HG03565 (cell line): Measurements from ENCODE around the gene USHBP1.

Source experiments
- ATAC-seq: cut with Tn5 transposase; IDR thresholded peaks from one replicate; pipeline ENCODE4 v1.9.1; 2021; ENCODE audit warnings: mild to moderate bottlenecking, moderate library complexity; ENCODE audit not compliant: unreplicated experiment

USHBP1 gene, protein sequence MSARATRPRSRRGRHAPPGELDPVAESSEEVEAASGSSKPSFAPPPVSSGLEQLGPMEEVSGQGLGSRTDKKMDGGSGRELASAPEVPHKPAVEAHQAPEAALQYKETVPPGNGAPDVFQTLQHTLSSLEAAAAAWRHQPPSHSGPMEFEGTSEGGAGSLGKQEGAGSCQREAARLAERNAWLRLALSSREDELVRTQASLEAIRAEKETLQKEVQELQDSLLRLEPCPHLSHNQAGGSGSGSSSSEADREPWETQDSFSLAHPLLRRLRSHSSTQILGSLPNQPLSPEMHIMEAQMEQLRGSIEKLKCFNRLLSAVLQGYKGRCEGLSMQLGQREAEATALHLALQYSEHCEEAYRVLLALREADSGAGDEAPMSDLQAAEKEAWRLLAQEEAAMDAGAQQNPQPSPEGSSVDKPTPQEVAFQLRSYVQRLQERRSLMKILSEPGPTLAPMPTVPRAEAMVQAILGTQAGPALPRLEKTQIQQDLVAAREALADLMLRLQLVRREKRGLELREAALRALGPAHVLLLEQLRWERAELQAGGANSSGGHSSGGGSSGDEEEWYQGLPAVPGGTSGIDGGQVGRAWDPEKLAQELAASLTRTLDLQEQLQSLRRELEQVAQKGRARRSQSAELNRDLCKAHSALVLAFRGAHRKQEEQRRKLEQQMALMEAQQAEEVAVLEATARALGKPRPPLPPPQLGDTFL

DNA sequence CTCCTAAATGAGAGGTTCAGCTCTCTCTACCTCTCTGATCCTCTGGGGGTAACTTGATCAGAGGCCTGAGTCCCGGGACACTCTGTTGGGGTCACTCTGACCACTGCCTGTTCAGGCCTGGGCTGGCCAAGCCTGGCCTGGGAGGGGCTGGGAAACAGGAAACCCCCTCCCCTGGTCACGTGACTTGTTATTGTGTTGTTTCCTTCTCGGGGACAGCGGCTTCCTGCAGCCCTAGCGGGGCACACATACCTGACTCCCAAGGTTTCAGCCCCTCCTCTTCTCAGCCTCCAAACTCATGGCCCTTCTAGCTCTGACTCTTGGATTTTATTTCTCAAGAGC, at the start of gene USHBP1:
Gene USHBP1 (minus strand): TSS at position 105 of the 339 bp plus-strand sequence. CDS start 446 bp downstream, outside the sequence.
- no peak for ATAC-seq

DNA sequence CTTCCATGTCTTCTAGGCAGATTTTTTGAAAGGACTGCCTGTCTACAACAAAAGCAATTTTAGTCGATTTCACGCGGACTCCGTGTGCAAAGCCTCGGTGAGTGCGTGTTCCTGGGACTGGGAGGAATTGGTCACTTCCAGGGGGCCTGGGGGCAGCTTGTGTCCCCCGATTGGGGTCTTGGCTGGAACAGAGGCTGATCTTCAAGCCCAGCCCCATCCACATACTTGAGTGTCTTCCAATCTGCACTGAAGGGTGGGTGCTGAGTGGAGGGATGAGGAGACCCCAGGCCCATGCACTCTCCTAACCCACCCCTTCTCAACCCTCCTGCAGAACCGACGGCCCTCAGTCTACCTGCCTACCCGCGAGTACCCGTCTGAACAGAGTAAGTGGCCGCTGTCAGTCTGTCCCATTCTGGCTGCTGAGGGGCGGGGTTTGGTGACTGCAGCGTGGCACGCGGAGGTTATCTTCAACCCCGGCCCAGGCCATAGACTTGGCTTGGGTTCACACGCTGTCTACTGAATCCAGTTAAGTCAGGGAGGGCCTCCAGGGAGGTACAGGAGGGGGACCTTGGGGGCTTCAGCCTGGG, 49.6 kb upstream of the USHBP1 start:
- ATAC-seq, result no peak

DNA sequence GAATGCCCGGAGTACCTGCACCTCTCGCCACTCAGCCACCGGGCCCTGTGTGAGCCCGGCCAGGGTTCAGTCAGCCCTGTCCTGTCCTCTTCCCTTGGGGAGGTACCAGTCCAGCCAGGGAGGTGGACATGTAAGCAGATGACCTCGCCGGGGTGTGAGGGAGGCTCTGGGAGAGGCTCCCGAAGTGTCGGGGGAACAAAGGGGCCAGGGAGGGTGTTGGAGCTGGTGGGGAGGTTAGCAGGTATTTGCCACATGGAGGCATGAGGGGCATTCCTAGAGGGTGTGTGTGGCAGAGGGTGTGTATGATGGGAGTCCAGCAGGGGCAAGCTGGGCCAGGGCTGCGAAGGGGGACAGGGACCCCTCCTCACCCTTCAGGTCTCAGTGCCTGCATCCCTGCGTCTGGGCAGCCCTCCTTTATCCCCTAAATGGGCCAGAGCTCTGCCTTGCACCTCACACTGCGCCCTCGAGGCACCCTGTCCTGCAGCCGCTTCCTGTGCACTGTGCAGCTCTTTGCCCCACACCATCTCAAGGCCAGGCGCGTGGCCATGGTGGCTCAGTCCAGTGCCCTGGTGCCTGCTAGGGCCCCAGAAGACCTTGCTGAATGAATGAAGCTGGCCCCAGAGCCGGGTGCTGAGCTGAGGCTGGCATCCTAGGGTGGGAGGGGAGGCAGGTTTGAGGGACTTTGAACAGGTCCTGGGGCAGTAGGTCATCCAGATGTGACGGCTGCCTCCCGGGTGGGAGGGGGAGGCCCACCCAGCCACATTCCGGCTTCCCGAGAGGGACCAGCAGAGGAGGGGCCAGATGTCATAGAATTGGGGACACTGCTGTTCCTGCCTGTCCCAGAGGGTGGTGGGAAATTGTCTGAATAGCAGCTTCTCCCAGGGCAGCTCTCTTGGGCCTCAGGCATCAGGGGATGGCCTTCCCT, 47.9 kb upstream of the USHBP1 start:
- ATAC-seq, result no peak

DNA sequence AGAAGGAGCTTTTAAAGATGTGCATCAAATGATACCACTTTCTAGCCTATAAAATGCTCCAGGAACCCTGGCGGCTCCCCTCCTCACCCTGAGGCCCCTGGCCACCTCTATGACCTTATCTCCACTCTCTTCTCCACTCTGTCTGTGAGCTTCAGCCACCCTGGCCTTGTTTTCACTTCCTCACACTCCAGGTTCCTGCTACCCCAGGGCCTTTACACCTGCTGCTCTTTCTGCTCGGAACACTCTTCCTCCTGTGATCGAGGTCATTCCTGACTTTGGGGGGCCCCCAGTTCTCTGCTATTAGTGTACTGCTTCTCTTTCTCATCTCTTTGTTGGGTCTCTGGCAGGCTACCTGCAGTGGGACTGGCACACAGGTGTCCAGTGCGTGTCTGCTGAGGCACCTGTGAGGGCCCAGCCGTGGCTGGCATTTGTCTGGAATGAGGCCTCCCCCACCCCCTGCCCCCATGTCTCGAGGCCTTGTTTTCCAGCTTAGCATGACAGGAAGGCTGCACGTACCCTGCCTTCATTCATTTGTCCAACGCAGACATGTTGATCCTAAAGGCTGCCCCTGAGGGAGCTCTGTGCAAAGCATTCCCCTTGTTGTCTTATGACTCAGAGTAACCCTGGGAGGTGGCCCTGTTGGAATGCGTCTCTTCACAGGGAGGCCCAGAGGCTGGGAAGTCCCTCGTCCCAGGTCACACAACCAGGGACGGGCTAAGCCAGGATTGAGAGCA, 47.1 kb upstream of the USHBP1 start:
- no peak for ATAC-seq

DNA sequence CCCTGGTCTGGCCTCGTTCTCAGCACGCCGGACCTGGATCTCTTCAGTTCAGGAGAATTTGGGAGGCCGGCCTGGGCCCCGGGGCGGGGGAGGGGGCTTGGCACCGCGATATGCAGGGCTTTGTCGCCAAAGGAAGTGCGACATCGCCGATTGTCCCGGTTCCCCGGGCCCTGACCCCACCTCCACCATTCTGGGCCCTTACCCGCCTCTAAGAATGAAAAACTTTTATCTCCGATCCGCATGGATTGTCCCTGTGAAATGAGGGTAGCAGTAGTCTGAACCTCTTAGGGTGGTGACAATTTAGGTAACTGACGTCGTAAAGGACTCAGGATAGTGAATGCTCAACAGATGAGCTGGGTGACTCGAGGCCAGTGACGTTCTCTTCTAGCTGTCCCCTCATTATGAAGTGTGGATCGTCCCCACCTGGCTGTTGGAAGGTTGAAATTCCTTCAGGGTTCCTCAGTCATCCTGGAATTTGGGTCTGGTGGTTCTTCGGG, 45.5 kb upstream of the USHBP1 start:
- no peak for ATAC-seq

DNA sequence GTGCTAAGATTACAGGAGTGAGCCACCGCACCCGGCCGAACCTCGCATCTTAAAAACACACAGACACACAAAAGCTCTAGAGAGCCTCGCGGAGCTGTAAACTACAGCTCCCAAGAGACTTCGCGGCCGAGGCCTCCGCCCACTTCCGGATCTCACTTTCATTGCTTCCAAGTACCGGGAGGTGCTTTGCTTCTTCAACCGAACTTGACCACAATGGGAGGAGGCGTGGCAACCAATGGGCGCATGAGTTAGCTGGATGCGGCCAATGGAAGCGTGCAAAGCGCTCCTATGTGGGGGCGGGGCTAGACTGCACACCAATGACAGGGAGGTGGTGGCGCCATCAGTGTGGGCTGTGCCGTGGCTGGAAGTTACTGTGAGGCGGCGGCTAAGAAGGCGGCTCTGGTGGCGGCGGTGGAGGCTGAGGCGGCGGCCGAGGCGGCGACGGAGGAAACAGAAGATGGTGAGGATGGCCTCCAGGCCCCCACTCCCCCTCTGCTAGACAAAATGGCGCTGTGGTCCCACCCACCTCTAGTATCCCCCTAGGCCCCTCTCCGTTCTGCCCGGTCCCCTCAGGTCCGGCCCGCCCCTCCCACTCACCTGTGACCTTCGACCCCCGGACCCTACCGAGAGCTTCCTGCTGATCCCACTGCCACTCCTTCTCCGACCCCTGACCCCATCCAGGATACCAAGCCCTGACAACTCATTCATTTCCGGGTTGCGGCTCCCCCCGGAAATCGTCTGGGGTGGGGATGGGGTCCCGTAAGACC, 44.8 kb upstream of the USHBP1 start, which contains the start of gene DDA1:
Gene DDA1 (plus strand): TSS at position 366 of the 767 bp plus-strand sequence. CDS start 92 bp downstream, at position 458.
- peak; percentile 39 for ATAC-seq

DNA sequence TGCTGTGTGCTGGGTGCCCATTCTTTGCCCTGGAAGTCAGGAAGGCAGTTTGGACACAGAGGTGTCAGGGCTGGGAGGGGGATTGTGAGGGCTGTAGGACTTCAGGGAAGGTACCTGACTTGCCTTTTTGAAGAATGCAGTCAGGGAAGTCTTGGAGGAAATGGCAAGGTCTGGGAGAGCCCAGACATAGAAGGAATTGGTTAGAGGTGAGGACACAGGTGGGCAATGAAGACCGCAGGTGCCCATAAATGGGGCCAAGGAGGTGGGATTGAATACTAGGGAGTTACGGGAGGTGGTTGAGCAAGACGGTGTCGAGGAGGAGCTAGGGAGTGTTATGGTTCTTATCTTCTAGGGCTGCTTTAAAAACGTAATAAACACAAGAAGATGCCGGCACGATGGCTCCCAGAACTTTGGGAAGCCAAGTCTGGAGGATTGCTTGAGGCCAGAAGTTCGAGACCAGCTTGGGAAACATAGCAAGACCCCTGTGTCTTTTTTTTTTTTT, 43.4 kb upstream of the USHBP1 start:
- ATAC-seq, result no peak

DNA sequence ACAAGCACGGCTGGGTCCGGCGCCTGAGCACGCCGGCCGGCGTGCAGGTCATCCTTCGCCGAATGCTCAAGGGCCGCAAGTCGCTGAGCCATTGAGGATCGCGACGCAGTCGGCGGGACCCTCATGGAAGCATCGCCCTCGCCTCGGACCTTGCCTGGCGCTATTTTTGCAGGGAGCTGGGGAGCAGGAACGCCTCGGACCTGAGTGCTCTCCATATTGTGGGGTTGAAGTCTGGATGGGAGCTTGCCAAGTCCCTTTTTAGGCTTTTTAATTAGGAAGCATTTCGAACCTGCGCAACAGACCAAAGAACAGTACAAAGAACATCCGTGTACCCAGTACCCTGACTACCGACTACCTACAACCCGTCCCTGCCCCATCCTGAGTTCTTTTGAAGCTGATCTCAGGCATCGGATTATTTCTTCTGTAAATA, 41.8 kb upstream of the USHBP1 start:
- ATAC-seq, result no peak

DNA sequence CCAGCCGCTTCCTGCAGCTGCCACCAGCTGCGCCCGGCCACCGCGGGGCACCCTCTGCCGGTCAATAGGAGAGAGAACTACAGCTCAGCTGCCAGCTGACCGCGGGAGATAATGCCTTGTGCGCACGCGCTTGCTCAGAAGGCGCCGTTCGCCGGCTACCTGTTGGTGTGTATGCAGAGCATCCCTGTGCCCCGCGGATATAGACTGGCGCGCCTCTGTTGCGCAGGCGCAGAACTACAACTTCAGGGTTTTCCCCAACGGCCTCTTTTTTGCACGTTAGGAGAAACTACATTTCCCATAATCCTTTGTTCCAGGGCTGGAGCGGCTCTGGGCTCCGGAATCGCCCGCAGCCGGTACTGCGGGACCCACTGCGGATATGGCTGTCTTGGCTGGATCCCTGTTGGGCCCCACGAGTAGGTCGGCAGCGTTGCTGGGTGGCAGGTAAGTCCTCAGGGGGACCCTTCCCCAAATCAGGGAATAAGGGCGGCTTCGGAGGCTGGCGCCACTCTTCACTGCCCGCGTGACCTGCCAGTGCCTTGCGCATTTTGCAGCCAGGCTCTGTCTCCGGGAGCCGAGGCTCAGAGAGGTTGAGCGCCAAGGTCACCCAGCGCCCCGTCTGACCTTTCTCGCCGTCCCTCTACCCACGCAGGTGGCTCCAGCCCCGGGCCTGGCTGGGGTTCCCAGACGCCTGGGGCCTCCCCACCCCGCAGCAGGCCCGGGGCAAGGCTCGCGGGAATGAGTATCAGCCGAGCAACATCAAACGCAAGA, 41.2 kb upstream of the USHBP1 start, which contains the start of gene MRPL34:
Gene MRPL34 (plus strand): TSS at position 356 of the 768 bp plus-strand sequence. CDS start 21 bp downstream, at position 377.
- ATAC-seq, result peak; percentile 66

DNA sequence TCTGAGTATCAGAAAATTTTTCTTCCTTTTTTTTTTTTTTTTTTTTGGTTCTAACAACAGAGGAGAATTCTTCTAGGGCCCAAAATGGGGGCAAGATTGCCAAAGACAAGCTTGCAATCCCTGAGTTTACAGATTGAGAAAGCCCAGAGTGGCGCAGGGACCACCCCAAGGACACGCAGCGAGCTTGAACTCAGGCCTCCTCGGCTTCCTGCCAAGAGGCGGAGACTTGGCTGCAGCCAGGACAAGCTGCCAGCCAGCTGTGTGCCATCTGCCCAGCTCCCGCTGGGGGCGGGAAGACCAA, 40.6 kb upstream of the USHBP1 start:
- ATAC-seq, result no peak

DNA sequence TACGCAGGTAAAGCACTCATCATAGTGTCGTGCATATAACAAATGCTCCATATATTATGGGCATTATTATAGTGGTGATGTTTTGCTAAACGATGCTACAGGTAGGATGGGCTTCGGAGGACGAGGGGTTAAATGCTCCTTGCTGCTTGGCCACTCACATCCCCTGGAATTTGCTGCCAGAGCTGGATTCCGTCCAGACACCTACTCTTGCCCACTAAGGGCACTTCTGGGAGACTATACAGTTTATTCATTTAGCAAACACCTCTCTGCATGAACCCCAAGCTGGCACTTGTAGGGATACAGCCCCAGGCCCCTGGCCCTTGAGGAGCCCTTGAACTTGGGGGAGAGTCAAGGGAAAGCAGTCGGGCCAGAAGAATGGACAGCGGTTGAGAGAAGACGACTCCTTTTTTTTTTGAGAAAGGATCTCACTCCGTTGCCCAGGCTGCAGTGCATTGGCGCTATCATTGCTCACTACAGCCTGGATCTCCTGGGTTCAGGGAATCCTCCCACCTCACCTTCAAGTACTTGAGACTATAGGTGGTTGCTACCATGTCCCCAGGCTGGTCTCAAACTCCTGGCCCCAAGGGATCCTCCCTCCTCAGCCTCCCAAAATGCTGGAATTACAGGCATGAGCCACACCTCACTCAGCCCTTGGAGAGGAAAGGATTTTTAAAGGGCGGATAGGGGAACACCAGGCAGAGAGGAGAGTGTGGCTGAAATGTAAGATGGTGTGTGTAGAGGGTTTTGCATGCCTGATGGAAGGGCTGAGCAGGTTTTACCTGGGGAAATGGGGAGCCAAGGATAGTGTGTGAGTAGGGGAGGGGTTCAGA, 40.1 kb upstream of the USHBP1 start:
- no peak for ATAC-seq

DNA sequence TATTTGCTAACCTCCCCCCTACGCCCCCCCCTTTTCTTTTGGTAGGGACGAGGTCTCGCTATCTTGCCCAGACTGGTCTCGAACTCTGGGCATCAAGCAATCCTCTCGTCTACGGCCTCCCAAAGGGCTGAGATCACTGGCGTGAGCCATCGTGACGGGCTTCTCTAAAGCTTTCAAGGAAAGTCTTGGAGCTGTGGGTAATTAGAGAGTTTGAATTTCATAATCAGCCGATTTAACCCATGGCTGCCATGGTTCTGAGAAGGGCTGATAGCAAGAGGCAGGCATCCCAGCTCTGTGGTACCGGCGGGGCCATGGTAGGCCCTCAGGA, 39.4 kb upstream of the USHBP1 start:
- no peak for ATAC-seq

DNA sequence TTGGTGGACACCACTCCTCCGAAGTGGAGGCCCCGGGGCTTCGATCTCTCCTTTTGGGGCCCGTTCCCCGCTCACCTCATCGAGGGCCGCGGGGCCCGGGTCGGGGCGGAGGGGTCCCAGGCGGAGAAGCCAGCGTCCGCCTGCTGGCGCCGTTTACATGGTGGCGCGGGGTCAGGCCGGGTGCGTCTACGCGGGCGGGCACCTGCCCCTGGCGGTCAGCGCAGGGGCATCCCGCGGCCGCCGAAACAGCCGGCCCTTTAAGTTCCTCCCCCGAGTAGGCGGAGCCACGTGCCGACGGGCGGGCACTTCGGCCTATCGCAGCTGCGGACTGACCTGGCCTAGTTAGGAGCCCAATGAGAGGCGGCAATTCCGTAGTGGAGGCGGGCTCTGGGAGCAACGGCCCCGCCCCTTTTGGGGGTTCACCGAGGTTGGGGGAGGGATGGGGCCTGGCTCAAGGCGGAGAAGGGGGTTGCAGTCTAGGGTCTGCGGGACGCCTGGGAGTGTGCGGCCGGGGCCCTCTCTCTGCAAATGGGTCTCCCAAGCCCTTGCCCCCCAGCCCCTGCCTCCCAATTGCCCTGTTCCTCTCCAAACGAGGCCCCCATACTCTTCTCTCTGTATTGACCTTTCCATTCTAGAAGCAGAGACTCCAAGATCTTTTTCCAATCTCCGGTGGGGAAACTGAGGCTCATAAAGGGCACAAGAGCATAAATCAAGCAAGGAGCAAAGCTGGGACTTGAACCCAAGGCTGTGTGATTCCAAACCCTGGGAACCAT, 38.8 kb upstream of the USHBP1 start, which contains the start of gene ABHD8:
Gene ABHD8 (minus strand): TSS at position 259 of the 773 bp plus-strand sequence. CDS start 1,809 bp downstream, outside the sequence.
- ATAC-seq, result peak; percentile 36

DNA sequence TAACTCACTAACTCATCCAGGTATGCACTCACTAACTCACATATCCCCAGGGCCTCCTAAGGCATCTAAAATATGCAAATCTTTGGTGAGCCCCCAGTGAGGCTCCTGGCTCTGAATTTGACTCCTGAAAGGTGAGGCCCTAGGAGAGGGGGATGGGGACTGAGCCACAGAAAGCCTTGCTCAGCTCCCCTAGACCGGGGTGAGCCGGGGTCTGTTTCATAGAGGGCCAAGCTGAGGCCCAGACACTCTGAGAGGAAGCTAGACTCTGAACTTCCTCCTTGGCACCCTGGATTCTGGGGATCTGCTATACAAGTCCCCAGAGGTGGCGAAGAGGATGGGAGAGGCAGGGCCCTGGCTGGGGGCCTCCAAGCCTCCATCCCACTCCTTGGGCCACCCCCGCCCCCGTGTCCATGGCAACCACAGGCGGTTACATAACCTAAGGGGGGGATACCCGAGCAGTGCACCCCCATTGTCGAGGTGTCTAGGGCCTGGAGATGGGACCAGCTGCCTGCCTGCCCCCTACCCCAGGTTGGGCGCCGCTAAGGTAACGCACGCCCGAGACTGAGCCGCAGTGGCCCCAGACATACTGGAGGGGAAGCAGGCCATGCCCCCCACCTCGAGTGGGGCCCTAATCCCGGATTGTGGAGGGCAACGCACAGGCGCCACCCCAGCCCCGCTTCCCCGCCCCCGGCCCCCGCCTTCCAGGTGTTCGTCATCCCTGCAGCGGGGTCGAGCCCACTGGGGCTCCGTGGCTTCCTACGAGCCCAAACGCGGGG, 38.0 kb upstream of the USHBP1 start:
- ATAC-seq, result no peak

DNA sequence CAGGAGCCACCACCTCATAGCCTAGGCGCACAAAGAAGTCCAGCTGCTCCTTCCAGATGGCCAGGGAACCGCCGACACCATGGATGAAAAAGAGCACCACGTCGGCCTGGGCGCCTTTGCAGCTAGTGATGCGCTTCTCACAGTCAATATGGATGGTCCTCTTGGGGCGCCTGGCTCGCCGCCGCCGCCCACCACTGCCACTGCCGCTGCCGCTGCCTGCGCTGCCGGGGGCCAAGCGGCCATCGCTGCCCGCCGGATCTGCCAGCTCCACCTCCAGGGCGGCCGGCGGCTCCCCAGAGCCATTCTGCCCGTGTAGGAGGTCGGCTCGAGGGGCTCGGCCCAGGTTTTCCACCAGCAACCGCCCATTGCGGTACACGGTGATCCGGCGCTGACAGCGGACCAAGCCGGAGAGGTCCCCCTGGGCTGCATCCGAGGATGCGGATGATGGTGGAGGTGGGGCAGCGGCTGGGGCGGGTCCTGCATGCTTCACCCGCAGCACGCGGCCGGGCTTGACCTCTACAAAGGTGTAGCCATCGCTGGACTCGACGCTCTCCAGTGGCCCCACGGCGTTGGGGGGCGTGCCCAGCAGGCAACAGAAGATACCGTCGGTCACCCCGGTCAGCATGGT, 36.6 kb upstream of the USHBP1 start:
- no peak for ATAC-seq
